ENCODE measurements around the gene ITPRIPL2. TPM values are rescaled to one million over a fixed set of nuclear protein-coding genes. Genes with fewer than 3 reads are reported as not detected.

The ITPRIPL2 gene
- total and polyA plus RNA-seq, 2 of the 4 experiments (the other 2 are of a cell fraction), result 9.2 to 11.1 TPM

DNA sequence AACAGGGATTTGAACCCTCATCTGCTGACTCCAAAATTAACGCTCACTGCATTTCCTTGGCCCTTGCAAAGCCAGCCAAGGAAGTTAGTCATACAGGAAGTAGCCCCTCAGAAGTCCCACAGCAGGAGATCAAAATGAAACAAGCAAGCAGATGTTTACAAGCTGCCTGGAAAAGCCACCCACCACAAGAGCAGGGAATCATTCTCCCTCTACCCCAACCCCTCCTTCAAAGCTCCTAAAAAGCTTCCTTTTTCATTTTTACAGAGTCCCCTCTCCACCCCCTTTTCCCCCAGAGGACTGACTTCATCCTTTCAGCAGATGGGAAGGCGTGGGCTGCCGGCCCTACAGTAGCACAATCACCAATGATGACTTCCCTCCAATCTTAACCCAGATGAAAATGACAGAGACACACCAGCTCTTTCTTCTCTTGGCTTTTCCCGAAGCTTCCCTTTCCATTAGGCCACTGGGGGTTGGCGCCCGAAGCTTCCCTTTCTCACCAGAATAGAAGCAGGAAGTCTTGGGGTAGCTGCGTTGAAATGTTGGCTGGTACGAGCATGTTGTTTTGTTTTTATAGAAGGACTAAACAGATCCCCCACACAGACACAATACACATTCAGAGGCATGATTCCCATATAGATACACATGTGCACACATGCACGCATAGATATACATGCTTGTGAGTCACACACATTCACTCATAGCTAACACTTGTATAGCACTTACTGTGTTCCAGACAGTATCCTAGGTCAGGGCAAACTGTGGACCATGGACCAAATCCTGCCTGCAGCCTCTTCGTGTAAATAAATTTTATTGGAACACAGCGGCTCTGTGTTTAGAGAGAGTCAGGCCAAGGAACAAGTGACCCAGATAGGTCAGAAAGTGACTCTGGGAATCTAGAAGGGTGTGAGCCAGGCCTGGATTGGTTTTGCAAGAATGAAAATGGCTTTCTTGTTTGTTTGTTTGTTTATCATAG lies 17.4 kb downstream of the ITPRIPL2 start:
- CTCF ChIA-PET, result interaction anchor here (0.8 to 1.8 kb wide), 5 partner anchors 8 to 49 kb away, joined by 3 to 6 read pairs (median 3); no protein-coding TSS in a partner anchor
- in situ Hi-C loops (cut with MboI; ENCODE audit: low sequenced_read_pairs), result no loop called here

More for the DNA sequence above, 17.4 kb downstream of the ITPRIPL2 start:
- H2AFZ ChIP-seq (replicated peaks; ENCODE audit: low read length, poor library complexity), result peak overlapping the region; percentile 81
- peak overlapping the region; percentile 57 for H2BK5ac ChIP-seq (ENCODE audit: low read depth, low read length, poor library complexity, severe bottlenecking)
- peak overlapping the region; percentile 77 for H3K27ac ChIP-seq (ENCODE audit: insufficient read depth, low read length)
- DNase-seq, result peak; percentile 82
- peak overlapping the region; percentile 69 for H4K91ac ChIP-seq (ENCODE audit: insufficient read depth, low read depth, low read length)
- intact Hi-C loops (cut with micrococcal nuclease), result no loop called here
- ATAC-seq (ENCODE audit: low read depth), result peak; percentile 71
- H2AK5ac ChIP-seq (ENCODE audit: low read depth, low read length), result peak overlapping the region; percentile 74; the same call in 1 of the 2 replicates
- H4K20me1 ChIP-seq (ENCODE audit: insufficient read depth, low read length), result no peaks in the 10 kb centered on the region
- H4K5ac ChIP-seq (ENCODE audit: low read depth, low read length), result peak overlapping the region; percentile 83
- no peaks in the 10 kb centered on the region for H3K36me3 ChIP-seq (ENCODE audit: control insufficient read depth, insufficient read depth, low read length)
- no peaks in the 10 kb centered on the region for H3K9me3 ChIP-seq (ENCODE audit: control insufficient read depth, insufficient read depth, low read length)
- H2BK15ac ChIP-seq (ENCODE audit: low read depth, low read length), result peak overlapping the region; percentile 77; the same call in 2 of the 3 replicates
- peak overlapping the region; percentile 20 for H2AK9ac ChIP-seq (replicated peaks; ENCODE audit: low read depth, low read length, poor library complexity)
- H3K56ac ChIP-seq (ENCODE audit: extremely low read depth, insufficient read depth, low read length), result peak overlapping the region; percentile 58
- 8% methylated on average over 4 of the region's 11 CpGs; no CpG with 5 or more reads in 1 of the 2 experiments for WGBS, 2 experiments (ENCODE audit: extremely low coverage in 2 of 2, insufficient read length in 1 of 2)
- H3K14ac ChIP-seq (replicated peaks; ENCODE audit: low read depth, low read length), result peak overlapping the region; percentile 69
- H3K79me1 ChIP-seq (ENCODE audit: low read depth in 1 of 2, low read length in 2 of 2), result peaks cover 0 to 11% of the 10 kb centered on the region in 2 experiments; a peak in 2 of 4 replicates
- no peak overlapping the region for H3K4me3 ChIP-seq (ENCODE audit: insufficient read depth, low read depth, low read length)
- H2BK120ac ChIP-seq (ENCODE audit: low read depth, low read length), result peak overlapping the region; percentile 82
- H3K23ac ChIP-seq (ENCODE audit: low read depth, low read length), result peak overlapping the region; percentile 88
- peaks cover 21% of the 10 kb centered on the region for H3K9me1 ChIP-seq (ENCODE audit: insufficient read depth, low read length)
- no peaks in the 10 kb centered on the region for H3K27me3 ChIP-seq (ENCODE audit: control insufficient read depth, insufficient read depth, low read length)
- POLR2A ChIA-PET (ENCODE audit: unreplicated experiment), result interaction anchor here (1.3 kb wide), 1 partner anchor 12 kb away, joined by 16 read pairs; no protein-coding TSS in a partner anchor
- peak overlapping the region; percentile 68 to 76 for H4K8ac ChIP-seq (ENCODE audit: low read depth in 2 of 2, low read length in 2 of 2)
- peak overlapping the region; percentile 30 for H2BK20ac ChIP-seq (ENCODE audit: low read depth, low read length)
- H3K18ac ChIP-seq (ENCODE audit: low read depth, low read length), result peak overlapping the region; percentile 70
- H3K4me1 ChIP-seq (ENCODE audit: control insufficient read depth, insufficient read depth, low read length), result peaks cover 23% of the 10 kb centered on the region
- peak overlapping the region; percentile 86 for H3K4ac ChIP-seq (ENCODE audit: low read depth, low read length)
- TF ChIP-seq BHLHE40 (IDR thresholded peaks at IDR 0.05; ENCODE audit: low read depth, low read length), result 0 out of 2 replicates have a peak, but pooled peaks have one; percentile 15
- TF ChIP-seq, protein P1, sequence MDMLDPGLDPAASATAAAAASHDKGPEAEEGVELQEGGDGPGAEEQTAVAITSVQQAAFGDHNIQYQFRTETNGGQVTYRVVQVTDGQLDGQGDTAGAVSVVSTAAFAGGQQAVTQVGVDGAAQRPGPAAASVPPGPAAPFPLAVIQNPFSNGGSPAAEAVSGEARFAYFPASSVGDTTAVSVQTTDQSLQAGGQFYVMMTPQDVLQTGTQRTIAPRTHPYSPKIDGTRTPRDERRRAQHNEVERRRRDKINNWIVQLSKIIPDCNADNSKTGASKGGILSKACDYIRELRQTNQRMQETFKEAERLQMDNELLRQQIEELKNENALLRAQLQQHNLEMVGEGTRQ (IDR thresholded peaks at IDR 0.05; ENCODE audit: low read depth, low read length), result no peak
- TF ChIP-seq RFX5 (IDR thresholded peaks at IDR 0.05; ENCODE audit: low read depth, low read length), result no peak
- TF ChIP-seq FOS (IDR thresholded peaks at IDR 0.05; ENCODE audit: low read depth, low read length), result peak; percentile 52
- TF ChIP-seq MAFK (IDR thresholded peaks at IDR 0.05; ENCODE audit: low read depth, low read length), result no peak
- TF ChIP-seq MAZ (IDR thresholded peaks at IDR 0.05; ENCODE audit: borderline replicate concordance, low read depth, low read length), result peak; percentile 9; the same call in 1 of the 2 replicates
- no TSS peak for BruUV-seq (replicated peaks)
- dilution Hi-C loops (cut with HindIII; ENCODE audit: low sequenced_read_pairs, unreplicated experiment), result no loop called here
- H3K9ac ChIP-seq (ENCODE audit: low read depth, low read length), result peak overlapping the region; percentile 34
- H3K4me2 ChIP-seq (ENCODE audit: low read depth, low read length), result peak overlapping the region; percentile 68
